NCI-H82 (cell line): ENCODE measurements around the gene SYT3.

Source experiments
- DNase-seq: peaks from one replicate; lab custom pipeline; 2025; lab: John Stamatoyannopoulos, UW

The SYT3 gene

GRCh38 chr19:50661766-50662650 is 22.3 kb upstream of the SYT3 start:
- DNase-seq: no peak

GRCh38 chr19:50661023-50661422 is 21.3 kb upstream of the SYT3 start:
- DNase-seq: no peak

GRCh38 chr19:50660088-50660366 is 20.3 kb upstream of the SYT3 start:
- DNase-seq: no peak

GRCh38 chr19:50659318-50660087 is 19.8 kb upstream of the SYT3 start:
- no peak for DNase-seq

GRCh38 chr19:50658441-50659317 is 19.0 kb upstream of the SYT3 start:
- peak; percentile 80 for DNase-seq

- peak; percentile 92 for DNase-seq
These were observed 18.2 kb upstream of the SYT3 start for GRCh38 chr19:50657712-50658440.

- DNase-seq: no peak
These were observed 17.6 kb upstream of the SYT3 start for GRCh38 chr19:50657222-50657669.

GRCh38 chr19:50654882-50655281 is 15.2 kb upstream of the SYT3 start:
- no peak for DNase-seq

- no peak for DNase-seq
These were observed 13.0 kb upstream of the SYT3 start for GRCh38 chr19:50652722-50653121.

GRCh38 chr19:50651174-50651573 is 11.5 kb upstream of the SYT3 start:
- no peak for DNase-seq

GRCh38 chr19:50649433-50650391 is 10.0 kb upstream of the SYT3 start, which contains the start of gene C19orf81:
Gene C19orf81, plus strand, starts transcription at chr19:50649445. Its CDS starts 0 bp downstream, at chr19:50649445.
- DNase-seq: peak; percentile 51

- no peak for DNase-seq
These were observed 9.0 kb upstream of the SYT3 start for GRCh38 chr19:50648659-50649058.

GRCh38 chr19:50647879-50648615 is 8.4 kb upstream of the SYT3 start:
- DNase-seq: no peak

GRCh38 chr19:50646074-50646807 is 6.6 kb upstream of the SYT3 start:
- DNase-seq: no peak

- DNase-seq: no peak
These were observed 5.4 kb upstream of the SYT3 start for GRCh38 chr19:50645107-50645506.

GRCh38 chr19:50644315-50644915 is 4.7 kb upstream of the SYT3 start:
- no peak for DNase-seq

- no peak for DNase-seq
These were observed 687 bp upstream of the SYT3 start for GRCh38 chr19:50640368-50640767.

GRCh38 chr19:50638600-50638999 is 1.1 kb downstream of the SYT3 start:
- peak; percentile 16 for DNase-seq
